HG02973 (cell line): ENCODE data around the gene TPRG1L.

Experiments
- ATAC-seq: cut with Tn5 transposase; IDR thresholded peaks from one replicate; pipeline ENCODE4 v1.9.1; 2021; ENCODE audit warnings: moderate library complexity; ENCODE audit not compliant: unreplicated experiment

The TPRG1L gene

GRCh38 chr1:3660704-3661103 lies 35.9 kb downstream of the TPRG1L start:
- no peak for ATAC-seq

GRCh38 chr1:3661631-3662030 lies 36.8 kb downstream of the TPRG1L start:
- no peak for ATAC-seq

DNA sequence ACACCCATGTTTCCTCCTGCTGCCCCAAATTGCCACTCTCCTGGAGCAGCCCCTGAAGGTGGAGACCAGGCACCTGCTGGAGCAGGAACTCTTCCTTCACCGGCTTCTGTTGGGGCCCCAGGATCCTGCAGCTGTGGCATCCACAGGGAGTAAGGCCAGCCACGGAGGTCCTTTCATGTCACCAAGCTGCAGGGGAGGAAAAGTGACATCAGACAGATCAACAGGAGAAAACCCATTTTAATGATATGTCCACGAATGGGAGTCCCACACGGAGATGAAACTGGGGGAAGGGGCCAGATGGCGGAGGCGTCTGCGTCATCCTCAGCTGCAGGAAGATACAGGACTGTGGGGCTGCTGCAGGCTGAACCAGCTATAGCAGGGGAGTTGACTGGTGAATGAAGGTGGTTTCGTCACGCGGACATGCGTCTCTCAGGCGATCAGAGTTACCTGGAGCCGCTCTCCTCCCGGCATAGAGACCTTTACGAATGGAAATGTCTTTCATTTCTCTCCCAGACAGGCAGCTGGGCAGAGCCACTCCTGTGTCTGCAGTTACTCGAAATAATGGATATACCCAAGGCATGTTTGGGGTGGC lies 37.4 kb downstream of the TPRG1L start:
- no peak for ATAC-seq

- ATAC-seq: no peak
Observed at GRCh38 chr1:3663999-3664699, 39.3 kb downstream of the TPRG1L start.

GRCh38 chr1:3664700-3665375 lies 40.0 kb downstream of the TPRG1L start:
- no peak for ATAC-seq

DNA sequence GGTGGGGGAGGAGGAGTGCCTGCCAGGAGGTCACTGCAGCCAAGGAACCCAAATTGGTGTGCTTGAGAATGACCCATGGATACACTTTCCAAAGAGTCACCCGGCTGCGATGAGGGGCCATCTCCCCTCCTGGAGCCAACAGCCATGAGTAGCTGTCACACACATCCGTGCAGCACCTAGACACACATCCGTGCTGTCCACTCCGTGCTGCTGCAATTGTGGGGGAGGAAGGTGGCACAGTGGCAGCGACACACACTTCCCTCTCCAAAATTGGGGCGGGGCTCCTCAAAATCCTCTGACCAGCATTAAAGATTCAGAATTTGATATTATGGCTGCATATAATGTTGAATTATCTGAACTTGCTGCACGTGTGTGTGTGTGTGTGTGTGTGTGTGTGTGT lies 43.3 kb downstream of the TPRG1L start:
- ATAC-seq: no peak

DNA sequence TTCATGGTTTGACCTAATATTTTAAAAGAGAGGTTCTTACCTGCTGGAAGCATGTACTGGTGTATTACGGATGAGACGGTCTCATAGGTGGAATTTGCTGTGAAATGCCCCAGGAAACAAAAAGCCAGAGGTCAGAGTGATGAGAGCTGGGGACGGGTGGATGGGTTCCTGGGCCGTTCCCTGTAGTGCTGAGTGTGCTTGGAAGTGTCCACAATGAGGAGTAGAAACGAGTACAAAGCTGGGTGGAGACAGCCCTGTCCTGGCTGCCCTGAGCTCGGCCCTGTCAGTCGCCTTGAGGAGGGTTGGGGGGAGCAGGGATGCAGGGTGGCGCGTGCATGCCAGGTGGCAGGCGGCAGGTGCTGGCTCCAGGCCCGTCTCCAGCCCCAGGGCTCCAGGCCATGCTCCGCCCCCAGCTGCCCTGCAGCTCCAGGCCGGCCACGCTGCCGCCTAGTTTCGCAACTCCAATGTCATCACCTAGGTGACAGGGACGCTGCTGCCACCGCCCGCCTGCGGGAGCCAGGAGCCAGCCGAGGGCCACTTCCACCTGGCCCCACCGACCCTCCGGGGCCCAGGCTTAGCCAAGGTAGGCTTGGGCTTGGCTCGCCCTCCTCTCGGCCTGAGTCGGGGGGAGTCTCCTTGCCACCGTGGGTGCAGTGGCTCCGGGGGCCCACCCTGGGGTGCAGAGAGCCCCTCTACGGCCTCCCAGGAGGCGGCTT lies 43.9 kb downstream of the TPRG1L start:
- no peak for ATAC-seq

DNA sequence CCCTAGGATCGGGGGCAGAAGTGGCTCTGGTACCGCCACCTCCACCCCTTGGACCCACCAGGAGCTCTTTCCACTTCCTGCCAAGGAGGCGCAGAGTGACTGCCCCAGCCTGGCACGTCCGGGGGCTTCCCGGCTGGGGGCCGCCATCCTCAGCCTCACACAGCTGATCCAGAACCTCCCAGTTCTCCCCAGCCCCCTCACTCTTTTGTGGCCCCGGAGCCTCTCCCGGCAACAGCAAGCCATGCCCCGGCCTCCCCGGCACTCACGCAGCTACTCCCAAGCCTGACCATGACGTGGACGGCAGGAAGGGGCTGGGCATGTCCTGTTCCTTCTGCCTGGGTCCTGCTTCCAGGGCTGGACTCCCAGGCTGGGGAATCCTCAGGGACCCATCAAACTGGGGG lies 44.6 kb downstream of the TPRG1L start:
- ATAC-seq: no peak

- no peak for ATAC-seq
Observed at GRCh38 chr1:3669971-3670431, 45.2 kb downstream of the TPRG1L start.

DNA sequence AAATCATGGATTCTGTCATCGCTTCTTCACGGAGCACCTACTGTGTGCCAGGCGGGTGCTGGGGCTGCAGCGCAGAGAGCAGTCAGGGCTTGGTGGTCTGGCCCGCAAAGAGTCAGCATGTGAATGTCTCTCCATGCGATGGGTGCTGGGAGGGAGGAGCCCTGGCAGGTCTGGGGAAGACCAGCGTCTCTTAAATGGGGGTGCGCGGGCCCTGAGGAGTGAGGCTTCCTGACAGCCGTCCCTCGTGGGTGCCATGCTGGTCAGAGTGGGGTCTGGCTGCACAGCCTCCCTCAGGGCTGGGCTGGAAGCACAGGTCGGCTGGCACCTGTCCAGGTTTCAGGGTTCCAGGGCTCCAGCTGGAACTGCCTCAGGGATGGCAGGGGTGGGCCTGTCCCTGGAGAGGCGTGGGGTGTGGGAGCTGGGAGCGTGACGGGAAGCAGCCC lies 46.0 kb downstream of the TPRG1L start:
- ATAC-seq: no peak

GRCh38 chr1:3671371-3672180 lies 46.8 kb downstream of the TPRG1L start:
- no peak for ATAC-seq

DNA sequence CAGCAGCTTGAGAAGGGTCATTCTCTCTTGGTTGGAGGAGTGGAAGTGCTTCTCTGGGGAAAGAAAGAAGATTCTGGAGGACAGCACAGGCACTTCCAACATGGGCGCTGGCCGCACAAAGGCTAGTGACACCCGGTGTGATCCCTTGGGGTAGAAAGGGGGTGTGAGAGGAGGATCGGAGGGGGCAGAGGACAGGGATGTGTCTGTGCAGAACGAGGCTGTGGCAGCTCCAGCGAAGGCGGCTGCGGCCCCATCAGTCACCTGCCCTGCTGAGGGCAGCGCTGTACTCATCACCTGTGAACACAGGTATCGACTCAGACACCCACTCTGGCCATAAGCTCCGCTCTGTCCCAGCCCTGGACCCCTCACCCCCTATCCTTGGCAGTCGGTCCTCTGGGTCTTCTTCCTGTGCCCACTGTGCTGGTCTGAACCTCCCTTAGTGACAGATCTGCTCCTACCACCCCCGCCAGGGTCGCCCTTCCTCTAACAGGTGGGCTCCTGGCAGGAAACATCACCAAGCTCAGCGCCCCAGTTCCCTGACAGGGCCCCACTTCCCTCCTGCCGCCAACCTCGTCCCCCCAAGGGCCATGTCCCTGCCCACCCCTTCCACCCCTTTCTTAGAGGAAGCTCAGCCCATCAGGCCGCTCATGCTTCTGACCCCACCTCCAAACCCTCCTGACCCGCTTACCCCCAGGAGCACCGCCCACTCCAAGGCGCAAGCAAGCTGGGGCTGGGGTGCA lies 47.6 kb downstream of the TPRG1L start:
- ATAC-seq: no peak

GRCh38 chr1:3672971-3673361 lies 48.2 kb downstream of the TPRG1L start:
- no peak for ATAC-seq

- ATAC-seq: no peak
Observed at GRCh38 chr1:3673381-3674099, 48.7 kb downstream of the TPRG1L start.

- no peak for ATAC-seq
Observed at GRCh38 chr1:3674100-3675094, 49.6 kb downstream of the TPRG1L start.

GRCh38 chr1:3675436-3675835 lies 50.6 kb downstream of the TPRG1L start:
- no peak for ATAC-seq

- peak; percentile 67 for ATAC-seq
Observed at GRCh38 chr1:3676581-3677470, 52.0 kb downstream of the TPRG1L start.
